HG02678 (cell line): ENCODE measurements around the gene TRABD2A.
A peak's percentile ranks its signal among the peaks of the same experiment; 100 is the strongest.

Source experiments
- ATAC-seq: cut with Tn5 transposase; IDR thresholded peaks from one replicate; pipeline ENCODE4 v1.9.1; 2021; ENCODE audit warnings: mild to moderate bottlenecking, moderate library complexity; ENCODE audit not compliant: unreplicated experiment

Gene TRABD2A

GRCh38 chr2:84855731-84856130 lies 25.2 kb downstream of the TRABD2A start:
- ATAC-seq = no peak

GRCh38 chr2:84854850-84855249 lies 26.0 kb downstream of the TRABD2A start:
- no peak for ATAC-seq

- ATAC-seq = no peak
Observed at GRCh38 chr2:84851876-84852275, 29.0 kb downstream of the TRABD2A start.

GRCh38 chr2:84850471-84850870 lies 30.4 kb downstream of the TRABD2A start:
- no peak for ATAC-seq

- ATAC-seq = no peak
Observed at GRCh38 chr2:84849271-84849952, 31.5 kb downstream of the TRABD2A start.

GRCh38 chr2:84847326-84848050 lies 33.4 kb downstream of the TRABD2A start:
- ATAC-seq = no peak

GRCh38 chr2:84846741-84847142 lies 34.1 kb downstream of the TRABD2A start:
- ATAC-seq = no peak

GRCh38 chr2:84846041-84846663 lies 34.7 kb downstream of the TRABD2A start:
- ATAC-seq = no peak

- no peak for ATAC-seq
Observed at GRCh38 chr2:84844141-84844540, 36.7 kb downstream of the TRABD2A start.

- no peak for ATAC-seq
Observed at GRCh38 chr2:84841577-84841976, 39.3 kb downstream of the TRABD2A start.

- ATAC-seq = no peak
Observed at GRCh38 chr2:84840306-84840705, 40.6 kb downstream of the TRABD2A start.

GRCh38 chr2:84839851-84840250 lies 41.0 kb downstream of the TRABD2A start:
- ATAC-seq = no peak

GRCh38 chr2:84838434-84839145 lies 42.3 kb downstream of the TRABD2A start:
- no peak for ATAC-seq

GRCh38 chr2:84836215-84836614 lies 44.7 kb downstream of the TRABD2A start:
- no peak for ATAC-seq

GRCh38 chr2:84833481-84834150 lies 47.3 kb downstream of the TRABD2A start:
- ATAC-seq = no peak

GRCh38 chr2:84832772-84833461 lies 48.0 kb downstream of the TRABD2A start:
- peak; percentile 90 for ATAC-seq

GRCh38 chr2:84830758-84831500 lies 50.0 kb downstream of the TRABD2A start:
- no peak for ATAC-seq

- no peak for ATAC-seq
Observed at GRCh38 chr2:84830095-84830494, 50.8 kb downstream of the TRABD2A start.

GRCh38 chr2:84829693-84830092 lies 51.2 kb downstream of the TRABD2A start:
- no peak for ATAC-seq
